H9 (cell line): Measurements from ENCODE around the gene MILR1. TPM values are rescaled to one million over a fixed set of nuclear protein-coding genes. Genes with fewer than 3 reads are reported as not detected.
"Not testable (repeated sequence)": the region's sequence is repeated elsewhere in the genome, so short reads cannot be mapped to it uniquely, and the experiment has no call there.

Experiments used
- DNase-seq: peaks from one replicate; pipeline ENCODE4 v3.0.0-alpha.2; 2017
- H2AFZ ChIP-seq: one replicate; pipeline ENCODE4 v1.6.1; 2013; ENCODE audit warnings: mild to moderate bottlenecking, low read length, control low read depth, moderate library complexity
- H2AK5ac ChIP-seq: 2 replicates; pipeline ENCODE4 v1.6.1; 2013; ENCODE audit warnings: low read length, control low read depth, mixed read lengths; ENCODE audit not compliant: insufficient read length
- H2BK120ac ChIP-seq: one replicate; pipeline ENCODE4 v1.6.1; 2013; ENCODE audit warnings: low read depth, mild to moderate bottlenecking, low read length, control low read depth, inconsistent platforms; ENCODE audit not compliant: poor library complexity, severe bottlenecking
- H2BK12ac ChIP-seq: 2 replicates; pipeline ENCODE4 v1.6.1; 2013; ENCODE audit warnings: low read length, control low read depth, mixed read lengths, low read depth; ENCODE audit not compliant: insufficient read length
- H2BK15ac ChIP-seq: 2 replicates; pipeline ENCODE4 v1.6.1; 2013; ENCODE audit warnings: low read depth, low read length, control low read depth
- H2BK20ac ChIP-seq: one replicate; pipeline ENCODE4 v1.6.1; 2013; ENCODE audit warnings: low read depth, mild to moderate bottlenecking, low read length, control low read depth, inconsistent platforms; ENCODE audit not compliant: poor library complexity, severe bottlenecking
- H2BK5ac ChIP-seq: 2 replicates; pipeline ENCODE4 v1.6.1; 2013; ENCODE audit warnings: low read length, control low read depth, mixed read lengths; ENCODE audit not compliant: insufficient read length
- H3K14ac ChIP-seq: 2 replicates; pipeline ENCODE4 v1.6.1; 2013; ENCODE audit warnings: low read length, control low read depth; ENCODE audit not compliant: insufficient read depth
- H3K18ac ChIP-seq: 2 replicates; pipeline ENCODE4 v1.6.1; 2013; ENCODE audit warnings: low read depth, mild to moderate bottlenecking, mixed read lengths, low read length, control low read depth; ENCODE audit not compliant: insufficient read length
- H3K23ac ChIP-seq: 2 replicates; pipeline ENCODE4 v1.6.1; 2013; ENCODE audit warnings: low read length, control low read depth, mixed read lengths, low read depth; ENCODE audit not compliant: insufficient read length
- H3K23me2 ChIP-seq: 2 replicates; pipeline ENCODE4 v1.6.1; 2013; ENCODE audit warnings: low read depth, mild to moderate bottlenecking, mixed read lengths, low read length, control low read depth; ENCODE audit not compliant: insufficient read length, poor library complexity, severe bottlenecking
- H3K27ac ChIP-seq: 2 replicates; pipeline ENCODE4 v1.5.1; 2013; ENCODE audit warnings: low read length, control low read depth, mixed read lengths, low read depth; ENCODE audit not compliant: insufficient read length
- H3K27me3 ChIP-seq: 2 replicates; pipeline ENCODE4 v1.6.1; 2013; ENCODE audit warnings: low read length, control low read depth, inconsistent platforms; ENCODE audit not compliant: insufficient read depth
- H3K4ac ChIP-seq: 2 replicates; pipeline ENCODE4 v1.6.1; 2013; ENCODE audit warnings: low read depth, mild to moderate bottlenecking, control low read depth, inconsistent platforms, low read length, moderate library complexity
- H3K4me1 ChIP-seq: 2 replicates; pipeline ENCODE4 v1.6.1; 2013; ENCODE audit warnings: low read length, control low read depth, inconsistent platforms; ENCODE audit not compliant: insufficient read depth
- H3K4me2 ChIP-seq: 2 replicates; pipeline ENCODE4 v1.6.1; 2013; ENCODE audit warnings: low read length, control low read depth, mixed read lengths; ENCODE audit not compliant: insufficient read length, insufficient read depth
- H3K56ac ChIP-seq: 2 replicates; pipeline ENCODE4 v1.6.1; 2013; ENCODE audit warnings: low read depth, mild to moderate bottlenecking, mixed read lengths, low read length, control low read depth; ENCODE audit not compliant: insufficient read length
- H3K79me1 ChIP-seq: 2 replicates; pipeline ENCODE4 v1.6.1; 2013; ENCODE audit warnings: low read depth, mild to moderate bottlenecking, moderate library complexity, low read length, control low read depth, inconsistent platforms; ENCODE audit not compliant: insufficient read depth, poor library complexity, severe bottlenecking
- H3K79me2 ChIP-seq: 2 replicates; pipeline ENCODE4 v1.6.1; 2013; ENCODE audit warnings: low read length, control low read depth, inconsistent platforms; ENCODE audit not compliant: insufficient read depth
- H3K9ac ChIP-seq: 2 replicates; pipeline ENCODE4 v1.6.1; 2013; ENCODE audit warnings: low read length, control low read depth, mixed read lengths; ENCODE audit not compliant: insufficient read length; ENCODE audit errors: extremely low read depth
- H3K9me3 ChIP-seq: one replicate; pipeline ENCODE4 v1.6.1; 2013; ENCODE audit warnings: low read depth, low read length, inconsistent platforms; ENCODE audit not compliant: control insufficient read depth
- H3T11ph ChIP-seq: one replicate; pipeline ENCODE4 v1.6.1; 2013; ENCODE audit warnings: mild to moderate bottlenecking, low read length, control low read depth, inconsistent platforms
- H4K20me1 ChIP-seq: one replicate; pipeline ENCODE4 v1.6.1; 2013; ENCODE audit not compliant: control insufficient read depth, insufficient read length, insufficient read depth
- H4K5ac ChIP-seq: 2 replicates; pipeline ENCODE4 v1.6.1; 2013; ENCODE audit warnings: low read depth, mild to moderate bottlenecking, mixed read lengths, low read length, control low read depth; ENCODE audit not compliant: insufficient read length
- H4K8ac ChIP-seq: replicated peaks from 2 replicates; pipeline ENCODE4 v1.6.1; 2013; ENCODE audit warnings: low read length, control low read depth, mixed read lengths, low read depth; ENCODE audit not compliant: insufficient read length
- H4K91ac ChIP-seq: 2 replicates; pipeline ENCODE4 v1.6.1; 2013; ENCODE audit warnings: low read depth, mild to moderate bottlenecking, moderate library complexity, mixed read lengths, low read length, control low read depth; ENCODE audit not compliant: insufficient read length
- H3K27ac Mint-ChIP-seq, 3 experiments: 2 replicates in 2 of 3; 3 replicates in 1 of 3; pipeline ENCODE4 v1.8.0; 2020 to 2021; ENCODE audit warnings: mixed read lengths in 3 of 3, mild to moderate bottlenecking in 1 of 3, moderate library complexity in 1 of 3
- H3K27me3 Mint-ChIP-seq: 2 replicates; pipeline ENCODE4 v1.8.0; 2021; ENCODE audit warnings: low read depth, mild to moderate bottlenecking, moderate library complexity, mixed read lengths
- H3K36me3 Mint-ChIP-seq, 3 experiments: 2 replicates in 2 of 3; 3 replicates in 1 of 3; pipeline ENCODE4 v1.8.0; 2020 to 2021; ENCODE audit warnings: low read depth in 3 of 3, mixed read lengths in 3 of 3; ENCODE audit not compliant: insufficient read depth in 1 of 3
- H3K4me1 Mint-ChIP-seq, 2 experiments: 2 replicates each; pipeline ENCODE4 v1.8.0; 2020; ENCODE audit warnings: mixed read lengths in 2 of 2
- H3K4me3 Mint-ChIP-seq, 2 experiments: 2 replicates in 1 of 2; 3 replicates in 1 of 2; pipeline ENCODE4 v1.8.0; 2020 to 2021; ENCODE audit warnings: mild to moderate bottlenecking in 2 of 2, mixed read lengths in 2 of 2, moderate library complexity in 1 of 2
- H3K9me3 Mint-ChIP-seq, 2 experiments: 2 replicates in 1 of 2; 3 replicates in 1 of 2; pipeline ENCODE4 v1.8.0; 2020; ENCODE audit warnings: mild to moderate bottlenecking in 2 of 2, mixed read lengths in 2 of 2, moderate library complexity in 1 of 2
- WGBS: extraction: QIAGEN DNeasy Blood & Tissue Kit; methylation state at CpG from one replicate; pipeline ENCODE4 v1.1.7; 2013; ENCODE audit warnings: missing lambda C conversion rate, low lambda C conversion rate, mixed read lengths; ENCODE audit not compliant: insufficient read length; ENCODE audit errors: extremely low coverage; 5-methylcytosine and 5-hydroxymethylcytosine counted together
- total RNA-seq: library from RNA; stranded (reverse); gene quantifications from 2 replicates; pipeline ENCODE4 v1.2.1, GENCODE V29; 2021
- TF ChIP-seq, protein P1 (sequence below): fragments of 200-600 bp; sonication (generic); conservative IDR thresholded peaks from 3 replicates; pipeline ENCODE4 v1.8.0; 2021; ENCODE audit warnings: antibody characterized with exemption, mild to moderate bottlenecking

The MILR1 gene
- total RNA-seq, 1 experiment from 2014 or later = not detected

DNA sequence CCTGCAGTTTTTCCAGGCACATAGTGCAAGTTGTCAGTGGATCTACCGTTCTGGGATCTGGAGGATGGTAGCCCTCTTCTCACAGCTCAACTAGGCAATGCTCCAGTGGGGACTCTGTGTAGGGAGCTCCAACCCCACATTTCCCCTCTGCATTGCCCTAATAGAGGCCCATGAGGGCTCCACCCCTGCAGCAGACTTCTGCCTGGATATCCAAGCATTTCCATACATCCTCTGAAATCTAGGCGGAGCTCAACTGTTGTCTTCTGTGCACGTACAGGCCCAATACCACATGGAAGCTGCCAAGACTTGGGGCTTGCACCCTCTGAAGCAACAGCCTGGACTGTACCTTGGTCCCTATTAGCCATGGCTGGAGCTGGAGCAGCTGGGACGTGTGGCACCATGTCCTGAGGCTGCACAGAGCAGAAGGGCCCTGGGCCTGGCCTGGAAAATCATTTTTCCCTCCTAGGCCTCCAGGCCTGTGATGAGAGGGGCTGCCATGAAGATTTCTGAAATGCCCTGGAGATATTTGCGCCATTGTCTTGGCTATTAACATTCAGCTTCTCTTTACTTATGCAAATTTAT lies 10.9 kb upstream of the MILR1 start:
- no peaks in the 10 kb centered on the region; the same call in 1 of the 2 replicates for H3K27me3 Mint-ChIP-seq
- TF ChIP-seq, protein P1, sequence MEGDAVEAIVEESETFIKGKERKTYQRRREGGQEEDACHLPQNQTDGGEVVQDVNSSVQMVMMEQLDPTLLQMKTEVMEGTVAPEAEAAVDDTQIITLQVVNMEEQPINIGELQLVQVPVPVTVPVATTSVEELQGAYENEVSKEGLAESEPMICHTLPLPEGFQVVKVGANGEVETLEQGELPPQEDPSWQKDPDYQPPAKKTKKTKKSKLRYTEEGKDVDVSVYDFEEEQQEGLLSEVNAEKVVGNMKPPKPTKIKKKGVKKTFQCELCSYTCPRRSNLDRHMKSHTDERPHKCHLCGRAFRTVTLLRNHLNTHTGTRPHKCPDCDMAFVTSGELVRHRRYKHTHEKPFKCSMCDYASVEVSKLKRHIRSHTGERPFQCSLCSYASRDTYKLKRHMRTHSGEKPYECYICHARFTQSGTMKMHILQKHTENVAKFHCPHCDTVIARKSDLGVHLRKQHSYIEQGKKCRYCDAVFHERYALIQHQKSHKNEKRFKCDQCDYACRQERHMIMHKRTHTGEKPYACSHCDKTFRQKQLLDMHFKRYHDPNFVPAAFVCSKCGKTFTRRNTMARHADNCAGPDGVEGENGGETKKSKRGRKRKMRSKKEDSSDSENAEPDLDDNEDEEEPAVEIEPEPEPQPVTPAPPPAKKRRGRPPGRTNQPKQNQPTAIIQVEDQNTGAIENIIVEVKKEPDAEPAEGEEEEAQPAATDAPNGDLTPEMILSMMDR = no peak
- H3T11ph ChIP-seq = no peak overlapping the region
- H4K5ac ChIP-seq = no peak overlapping the region
- no peak overlapping the region for H3K4me3 Mint-ChIP-seq
- H2AFZ ChIP-seq = no peak overlapping the region
- H3K79me1 ChIP-seq = no peaks in the 10 kb centered on the region
- no peak overlapping the region for H4K91ac ChIP-seq
- peaks cover 19 to 47% (median 39%) of the 10 kb centered on the region in 3 experiments for H3K36me3 Mint-ChIP-seq
- no peak overlapping the region for H2BK12ac ChIP-seq
- no peak overlapping the region for H3K56ac ChIP-seq
- no peak overlapping the region for H3K27ac ChIP-seq
- H3K27me3 ChIP-seq = no peaks in the 10 kb centered on the region
- H3K9me3 Mint-ChIP-seq = peaks cover 58 to 62% of the 10 kb centered on the region in 2 experiments
- H2BK5ac ChIP-seq = no peak overlapping the region
- no peaks in the 10 kb centered on the region for H3K23me2 ChIP-seq
- H2BK20ac ChIP-seq = no peak overlapping the region
- H3K27ac Mint-ChIP-seq = no peak overlapping the region
- no peak overlapping the region for H4K8ac ChIP-seq
- H3K4ac ChIP-seq = no peak overlapping the region
- no peak overlapping the region for H3K4me2 ChIP-seq
- H3K79me2 ChIP-seq = no peaks in the 10 kb centered on the region
- H3K18ac ChIP-seq = no peak overlapping the region
- H3K4me1 Mint-ChIP-seq = no peaks in the 10 kb centered on the region
- no peaks in the 10 kb centered on the region for H4K20me1 ChIP-seq
- WGBS = no CpG with 5 or more reads among the region's 5 CpGs
- no peak overlapping the region for H2BK15ac ChIP-seq
- H2BK120ac ChIP-seq = no peak overlapping the region
- no peak overlapping the region for H3K14ac ChIP-seq
- H2AK5ac ChIP-seq = no peak overlapping the region
- peaks cover 34% of the 10 kb centered on the region for H3K9me3 ChIP-seq
- DNase-seq = no peak
- no peak overlapping the region for H3K9ac ChIP-seq
- no peaks in the 10 kb centered on the region for H3K4me1 ChIP-seq
- no peak overlapping the region for H3K23ac ChIP-seq

- H4K20me1 ChIP-seq, H3K18ac ChIP-seq, H4K8ac ChIP-seq, H2BK12ac ChIP-seq, H4K5ac ChIP-seq, H3K23ac ChIP-seq, H3K27ac Mint-ChIP-seq, H3K4ac ChIP-seq, H3K56ac ChIP-seq, H3K79me1 ChIP-seq, H2BK120ac ChIP-seq, H2AK5ac ChIP-seq, H3T11ph ChIP-seq, H2AFZ ChIP-seq, H3K14ac ChIP-seq, H4K91ac ChIP-seq, H3K9ac ChIP-seq, H2BK20ac ChIP-seq, DNase-seq, H3K79me2 ChIP-seq, H3K23me2 ChIP-seq, H3K27me3 ChIP-seq, H3K4me3 Mint-ChIP-seq, H3K27ac ChIP-seq, H3K4me1 ChIP-seq, H3K4me1 Mint-ChIP-seq, H3K4me2 ChIP-seq, H3K27me3 Mint-ChIP-seq, H2BK15ac ChIP-seq, H2BK5ac ChIP-seq: not testable (repeated sequence)
- WGBS = no CpG with 5 or more reads among the region's 1 CpG
- H3K9me3 ChIP-seq = peaks cover 34% of the 10 kb centered on the region
- H3K36me3 Mint-ChIP-seq = peaks cover 19 to 38% (median 33%) of the 10 kb centered on the region in 3 experiments
- H3K9me3 Mint-ChIP-seq = peaks cover 51 to 52% of the 10 kb centered on the region in 2 experiments
These were observed 9.4 kb upstream of the MILR1 start for GRCh38 chr17:64439521-64439920.
